K562 (cell line): ENCODE data around the gene PGBD1. TPM values are rescaled to one million over a fixed set of nuclear protein-coding genes. Genes with fewer than 3 reads are reported as not detected.

ENCODE experiments used
- CHD2 ChIP-seq: IDR thresholded peaks from 2 replicates; pipeline ENCODE4 v1.6.1; 2011; ENCODE audit warnings: low read depth, low read length
- DDX20 ChIP-seq: fragments of 450-650 bp; IDR thresholded peaks from 2 replicates; pipeline ENCODE4 v1.6.1; 2016; ENCODE audit warnings: missing genetic modification characterization, low read depth, mild to moderate bottlenecking, missing compliant biosample characterization, moderate library complexity
- GTF2E2 ChIP-seq: fragments of 200-800 bp; sonication (Bioruptor generic); IDR thresholded peaks from 2 replicates; pipeline ENCODE4 v1.6.1; 2016; ENCODE audit warnings: missing genetic modification characterization, missing compliant biosample characterization
- MEF2A ChIP-seq: IDR thresholded peaks from 2 replicates; pipeline ENCODE4 v1.6.1; 2011; ENCODE audit warnings: low read depth, mild to moderate bottlenecking, low read length, moderate library complexity; ENCODE audit not compliant: control insufficient read depth
- MTA3 ChIP-seq: fragments of 450-650 bp; formaldehyde crosslinking; IDR thresholded peaks from 2 replicates; pipeline ENCODE4 v1.6.1; 2017; ENCODE audit warnings: mild to moderate bottlenecking, borderline replicate concordance
- NEUROD1 ChIP-seq: fragments of 150-350 bp; IDR thresholded peaks from 2 replicates; pipeline ENCODE4 v1.6.1; 2014; ENCODE audit warnings: borderline replicate concordance, low read length, low read depth; ENCODE audit not compliant: partially characterized antibody
- PREB ChIP-seq: sonication (generic); formaldehyde crosslinking; IDR thresholded peaks from 2 replicates; pipeline ENCODE4 v1.8.1; 2023; ENCODE audit warnings: mild to moderate bottlenecking, missing genetic modification reagents
- SMARCB1 ChIP-seq: IDR thresholded peaks from 2 replicates; pipeline ENCODE4 v1.6.1; 2011; ENCODE audit warnings: improper control_type of control experiment, low read depth; ENCODE audit not compliant: insufficient read length
- SOX6 ChIP-seq: fragments of 450-650 bp; IDR thresholded peaks from 2 replicates; pipeline ENCODE4 v1.6.1; 2014; ENCODE audit warnings: mild to moderate bottlenecking
- TFAM ChIP-seq: fragments of 250-450 bp; sonication (Bioruptor Pico); conservative IDR thresholded peaks from 2 replicates; pipeline ENCODE4 v1.5.0; 2021; ENCODE audit warnings: mild to moderate bottlenecking, moderate library complexity
- ZBTB2 ChIP-seq: fragments of 450-650 bp; IDR thresholded peaks from 2 replicates; pipeline ENCODE4 v1.6.1; 2016; ENCODE audit warnings: antibody characterized with exemption
- ZFPM2 ChIP-seq: fragments of 250-450 bp; sonication (Bioruptor Pico); IDR thresholded peaks from 2 replicates; pipeline ENCODE4 v1.5.1; 2022; ENCODE audit warnings: mild to moderate bottlenecking
- ZNF436 ChIP-seq: fragments of 250-450, 450-650 bp; sonication (Bioruptor Pico); formaldehyde crosslinking; IDR thresholded peaks from 2 replicates; pipeline ENCODE4 v1.7.0; 2020; ENCODE audit warnings: mild to moderate bottlenecking
- ZNF644 ChIP-seq: fragments of 200-800 bp; sonication (Bioruptor generic); IDR thresholded peaks from 2 replicates; pipeline ENCODE4 v1.6.1; 2016; ENCODE audit warnings: low read depth, missing genetic modification characterization, missing compliant biosample characterization
- ZNF699 ChIP-seq: fragments of 250-450 bp; sonication (Bioruptor Pico); IDR thresholded peaks from 2 replicates; pipeline ENCODE4 v1.8.0; 2021; ENCODE audit warnings: mild to moderate bottlenecking, moderate library complexity; ENCODE audit not compliant: insufficient replicate concordance
- polyA plus RNA-seq, 8 experiments: library from polyadenylated mRNA; depleted of rRNA in 4 of 8; stranded (reverse) in 5 of 8; unstranded in 3 of 8; fragments of >200 nt; fragmentation: Nextera tagmentation in 2 of 8; fragmentation: Illumina TruSeq in 1 of 8; extraction: Ambion mirVana in 2 of 8; extraction: Trizol in 1 of 8; gene quantifications; 2 replicates each; pipeline versions ENCODE4 v1.2.1 to v1.2.3, GENCODE V29; 2011 to 2014; ENCODE audit warnings: inconsistent platforms in 1 of 8, missing spikeins in 1 of 8
- total RNA-seq, 7 experiments: library from RNA; depleted of rRNA in 6 of 7; stranded (reverse); fragments of >200 nt in 6 of 7; fragmentation: Illumina TruSeq in 2 of 7; extraction: Trizol in 2 of 7; gene quantifications; 2 replicates each; pipeline versions ENCODE4 v1.2.1 to v1.2.3, GENCODE V29; 2011 to 2021; ENCODE audit warnings: low replicate concordance in 1 of 7
- TF ChIP-seq, protein P1 (sequence below): fragments of 450-650 bp; conservative IDR thresholded peaks from 2 replicates; pipeline ENCODE4 v1.6.1; 2016; ENCODE audit warnings: missing genetic modification characterization, low read depth, mild to moderate bottlenecking, control low read depth, missing compliant biosample characterization
- TF ChIP-seq, protein P2 (sequence below): fragments of 450-650 bp; IDR thresholded peaks from 2 replicates; pipeline ENCODE4 v1.6.1; 2017; ENCODE audit warnings: mild to moderate bottlenecking, moderate library complexity
- TF ChIP-seq, protein P3 (sequence below): sonication (generic); formaldehyde crosslinking; IDR thresholded peaks from 2 replicates; pipeline ENCODE4 v1.8.0; 2022; ENCODE audit warnings: missing genetic modification reagents, mild to moderate bottlenecking, borderline replicate concordance

Gene PGBD1
- total and polyA plus RNA-seq, 9 of the 15 experiments (the other 6 are each of a cell fraction or from before 2014, with no cell fraction given): 3.3 to 9.0 (median 7.3) TPM

DNA sequence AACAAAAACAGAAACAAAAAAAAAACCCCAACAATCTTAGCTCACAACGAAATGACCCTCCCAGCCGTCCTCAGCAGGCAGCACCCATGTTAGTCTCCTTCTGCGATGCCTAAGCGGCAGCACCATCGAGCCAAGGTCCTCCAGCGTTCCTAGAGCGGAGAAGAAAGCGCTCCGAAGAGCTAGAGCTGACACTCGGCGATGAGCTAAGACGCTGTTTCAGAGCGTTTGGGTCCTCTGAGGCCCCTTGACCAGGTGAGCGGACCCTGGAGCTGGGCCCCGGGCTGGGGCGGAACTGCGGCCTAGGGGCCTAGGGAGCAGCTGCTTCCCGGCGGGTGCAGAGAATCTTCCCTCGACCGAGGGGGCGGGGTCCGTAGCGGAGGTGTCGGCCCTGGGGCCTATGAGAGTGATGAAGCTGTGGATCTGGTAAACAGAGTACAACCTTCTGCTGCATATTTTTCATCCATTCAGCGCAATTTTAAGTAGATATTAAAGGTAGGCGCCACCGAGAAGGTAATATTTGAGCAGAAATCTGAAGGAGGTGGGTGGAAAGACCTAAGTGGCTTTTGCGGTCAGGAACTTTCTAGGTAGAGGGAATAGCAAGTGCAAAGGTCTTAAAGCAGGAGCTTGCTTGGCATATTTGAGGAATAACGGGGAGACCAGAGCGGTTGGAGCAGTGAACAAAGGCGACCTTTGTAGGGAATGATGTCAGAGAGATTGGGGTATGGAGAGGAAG lies 14.2 kb upstream of the PGBD1 start, which contains the start of gene ZSCAN26 (continued):
- TF ChIP-seq GTF2E2 (tag) (peak; percentile 98), ZNF436 (CRISPR knock-in tag) (peak; percentile 64; the same call in 1 of the 2 replicates), CHD2 (no peak), MEF2A (no peak), TFAM (CRISPR knock-in tag) (no peak), DDX20 (tag) (no peak), ZFPM2 (CRISPR knock-in tag) (no peak), SOX6 (peak; percentile 80), SMARCB1 (no peak), MTA3 (peak; percentile 91; the same call in 1 of the 2 replicates), ZNF699 (CRISPR knock-in tag) (no peak), ZBTB2 (peak; percentile 23; the same call in 1 of the 2 replicates), NEUROD1 (peak; percentile 23), PREB (CRISPR knock-in tag) (no peak), ZNF644 (tag) (no peak)
- TF ChIP-seq, protein P1, sequence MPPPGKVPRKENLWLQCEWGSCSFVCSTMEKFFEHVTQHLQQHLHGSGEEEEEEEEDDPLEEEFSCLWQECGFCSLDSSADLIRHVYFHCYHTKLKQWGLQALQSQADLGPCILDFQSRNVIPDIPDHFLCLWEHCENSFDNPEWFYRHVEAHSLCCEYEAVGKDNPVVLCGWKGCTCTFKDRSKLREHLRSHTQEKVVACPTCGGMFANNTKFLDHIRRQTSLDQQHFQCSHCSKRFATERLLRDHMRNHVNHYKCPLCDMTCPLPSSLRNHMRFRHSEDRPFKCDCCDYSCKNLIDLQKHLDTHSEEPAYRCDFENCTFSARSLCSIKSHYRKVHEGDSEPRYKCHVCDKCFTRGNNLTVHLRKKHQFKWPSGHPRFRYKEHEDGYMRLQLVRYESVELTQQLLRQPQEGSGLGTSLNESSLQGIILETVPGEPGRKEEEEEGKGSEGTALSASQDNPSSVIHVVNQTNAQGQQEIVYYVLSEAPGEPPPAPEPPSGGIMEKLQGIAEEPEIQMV: no peak
- TF ChIP-seq, protein P2, sequence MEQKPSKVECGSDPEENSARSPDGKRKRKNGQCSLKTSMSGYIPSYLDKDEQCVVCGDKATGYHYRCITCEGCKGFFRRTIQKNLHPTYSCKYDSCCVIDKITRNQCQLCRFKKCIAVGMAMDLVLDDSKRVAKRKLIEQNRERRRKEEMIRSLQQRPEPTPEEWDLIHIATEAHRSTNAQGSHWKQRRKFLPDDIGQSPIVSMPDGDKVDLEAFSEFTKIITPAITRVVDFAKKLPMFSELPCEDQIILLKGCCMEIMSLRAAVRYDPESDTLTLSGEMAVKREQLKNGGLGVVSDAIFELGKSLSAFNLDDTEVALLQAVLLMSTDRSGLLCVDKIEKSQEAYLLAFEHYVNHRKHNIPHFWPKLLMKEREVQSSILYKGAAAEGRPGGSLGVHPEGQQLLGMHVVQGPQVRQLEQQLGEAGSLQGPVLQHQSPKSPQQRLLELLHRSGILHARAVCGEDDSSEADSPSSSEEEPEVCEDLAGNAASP: no peak
- TF ChIP-seq, protein P3, sequence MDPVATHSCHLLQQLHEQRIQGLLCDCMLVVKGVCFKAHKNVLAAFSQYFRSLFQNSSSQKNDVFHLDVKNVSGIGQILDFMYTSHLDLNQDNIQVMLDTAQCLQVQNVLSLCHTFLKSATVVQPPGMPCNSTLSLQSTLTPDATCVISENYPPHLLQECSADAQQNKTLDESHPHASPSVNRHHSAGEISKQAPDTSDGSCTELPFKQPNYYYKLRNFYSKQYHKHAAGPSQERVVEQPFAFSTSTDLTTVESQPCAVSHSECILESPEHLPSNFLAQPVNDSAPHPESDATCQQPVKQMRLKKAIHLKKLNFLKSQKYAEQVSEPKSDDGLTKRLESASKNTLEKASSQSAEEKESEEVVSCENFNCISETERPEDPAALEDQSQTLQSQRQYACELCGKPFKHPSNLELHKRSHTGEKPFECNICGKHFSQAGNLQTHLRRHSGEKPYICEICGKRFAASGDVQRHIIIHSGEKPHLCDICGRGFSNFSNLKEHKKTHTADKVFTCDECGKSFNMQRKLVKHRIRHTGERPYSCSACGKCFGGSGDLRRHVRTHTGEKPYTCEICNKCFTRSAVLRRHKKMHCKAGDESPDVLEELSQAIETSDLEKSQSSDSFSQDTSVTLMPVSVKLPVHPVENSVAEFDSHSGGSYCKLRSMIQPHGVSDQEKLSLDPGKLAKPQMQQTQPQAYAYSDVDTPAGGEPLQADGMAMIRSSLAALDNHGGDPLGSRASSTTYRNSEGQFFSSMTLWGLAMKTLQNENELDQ (CRISPR knock-in tag): no peak
